WTC11 (cell line): ENCODE data around the gene NKAPL. TPM values are rescaled to one million over a fixed set of nuclear protein-coding genes. Genes with fewer than 3 reads are reported as not detected.

Source experiments
- ATAC-seq: fragments of 200-7000 bp; cut with Tn5 transposase; 2 replicates; pipeline ENCODE4 v1.10.0; 2021; ENCODE audit warnings: mild to moderate bottlenecking, moderate library complexity
- CTCF ChIA-PET: fragments of 300-600 bp; sonication (Branson Sonifier 250); formaldehyde crosslinking; loops from one replicate; lab custom pipeline; 2021; ENCODE audit warnings: antibody characterized with exemption; lab: Charles Lee
- POLR2A ChIA-PET: fragments of 350-600 bp; sonication (Branson Sonifier 250); formaldehyde crosslinking; loops from one replicate; lab custom pipeline; 2021; ENCODE audit warnings: antibody characterized with exemption; lab: Charles Lee
- DNase-seq: peaks from one replicate; pipeline ENCODE4 v3.0.0; 2021; ENCODE audit warnings: low spot score
- H3K27ac Mint-ChIP-seq: 2 replicates; pipeline ENCODE4 v1.8.0; 2021; ENCODE audit warnings: mixed read lengths
- H3K27me3 Mint-ChIP-seq: 2 replicates; pipeline ENCODE4 v1.8.0; 2021; ENCODE audit warnings: low read depth, mild to moderate bottlenecking, moderate library complexity, mixed read lengths
- H3K36me3 Mint-ChIP-seq: 2 replicates; pipeline ENCODE4 v1.8.0; 2021; ENCODE audit warnings: mixed read lengths
- H3K4me1 Mint-ChIP-seq: 2 replicates; pipeline ENCODE4 v1.8.0; 2022; ENCODE audit warnings: mixed read lengths
- H3K4me3 Mint-ChIP-seq: 2 replicates; pipeline ENCODE4 v1.8.0; 2021; ENCODE audit warnings: mild to moderate bottlenecking, moderate library complexity, mixed read lengths
- H3K9me3 Mint-ChIP-seq: 2 replicates; pipeline ENCODE4 v1.8.0; 2021; ENCODE audit warnings: mixed read lengths
- CBFB ChIP-seq: sonication (generic); formaldehyde crosslinking; IDR thresholded peaks from 2 replicates; pipeline ENCODE4 v1.8.1; 2022; ENCODE audit warnings: mild to moderate bottlenecking, low read depth, missing genetic modification reagents
- CDX4 ChIP-seq: fragments of 250-450 bp; sonication (Bioruptor Pico); IDR thresholded peaks from 2 replicates; pipeline ENCODE4 v1.9.0; 2021; ENCODE audit warnings: moderate library complexity, mild to moderate bottlenecking, inconsistent platforms, borderline replicate concordance
- CREM ChIP-seq: sonication (generic); formaldehyde crosslinking; IDR thresholded peaks from 2 replicates; pipeline ENCODE4 v1.8.1; 2022; ENCODE audit warnings: mild to moderate bottlenecking, missing genetic modification reagents, moderate library complexity
- ELF4 ChIP-seq: sonication (generic); formaldehyde crosslinking; IDR thresholded peaks from 2 replicates; pipeline ENCODE4 v1.8.1; 2022; ENCODE audit warnings: low read depth, mild to moderate bottlenecking, moderate library complexity, missing genetic modification reagents
- GRHL2 ChIP-seq: fragments of 250-450 bp; sonication (Bioruptor Pico); IDR thresholded peaks from 2 replicates; pipeline ENCODE4 v1.8.0; 2022; ENCODE audit warnings: mild to moderate bottlenecking, moderate library complexity; ENCODE audit not compliant: insufficient replicate concordance, severe bottlenecking
- HMGA2 ChIP-seq: fragments of 250-450 bp; sonication (Bioruptor Pico); IDR thresholded peaks from 2 replicates; pipeline ENCODE4 v1.4.0; 2021; ENCODE audit warnings: mild to moderate bottlenecking, moderate library complexity
- IRF2 ChIP-seq: sonication (generic); formaldehyde crosslinking; IDR thresholded peaks from 2 replicates; pipeline ENCODE4 v1.8.0; 2022; ENCODE audit warnings: low read depth, missing genetic modification reagents, borderline replicate concordance
- KAT7 ChIP-seq: sonication (generic); formaldehyde crosslinking; IDR thresholded peaks from 2 replicates; pipeline ENCODE4 v1.8.1; 2023; ENCODE audit warnings: missing genetic modification reagents, mild to moderate bottlenecking, borderline replicate concordance
- MXD4 ChIP-seq: fragments of 250-450 bp; sonication (Bioruptor Pico); IDR thresholded peaks from 2 replicates; pipeline ENCODE4 v1.8.0; 2021; ENCODE audit warnings: mild to moderate bottlenecking, moderate library complexity, borderline replicate concordance
- MYBL2 ChIP-seq: sonication (generic); formaldehyde crosslinking; IDR thresholded peaks from 2 replicates; pipeline ENCODE4 v1.8.1; 2023; ENCODE audit warnings: mild to moderate bottlenecking, moderate library complexity, missing genetic modification reagents
- NFE2L1 ChIP-seq: sonication (generic); formaldehyde crosslinking; IDR thresholded peaks from 2 replicates; pipeline ENCODE4 v1.8.1; 2023; ENCODE audit warnings: missing genetic modification reagents
- RELA ChIP-seq: sonication (generic); formaldehyde crosslinking; IDR thresholded peaks from 2 replicates; pipeline ENCODE4 v1.8.1; 2022; ENCODE audit warnings: missing genetic modification reagents, mild to moderate bottlenecking, borderline replicate concordance
- SP1 ChIP-seq: sonication (generic); formaldehyde crosslinking; conservative IDR thresholded peaks from 2 replicates; pipeline ENCODE4 v1.8.1; 2022; ENCODE audit warnings: missing genetic modification reagents
- ZBTB21 ChIP-seq: sonication (generic); formaldehyde crosslinking; IDR thresholded peaks from 2 replicates; pipeline ENCODE4 v1.8.1; 2023; ENCODE audit warnings: mild to moderate bottlenecking, missing genetic modification reagents, borderline replicate concordance
- ZNF219 ChIP-seq: sonication (generic); formaldehyde crosslinking; IDR thresholded peaks from 2 replicates; pipeline ENCODE4 v1.8.0; 2023; ENCODE audit warnings: missing genetic modification reagents, mild to moderate bottlenecking, borderline replicate concordance
- ZNF263 ChIP-seq: sonication (generic); formaldehyde crosslinking; IDR thresholded peaks from 2 replicates; pipeline ENCODE4 v1.8.1; 2022; ENCODE audit warnings: low read depth, mild to moderate bottlenecking, moderate library complexity, missing genetic modification reagents
- ZNF423 ChIP-seq: fragments of 250-450 bp; sonication (Bioruptor Pico); IDR thresholded peaks from 2 replicates; pipeline ENCODE4 v2.1.2; 2022; ENCODE audit warnings: mild to moderate bottlenecking, moderate library complexity
- ZSCAN18 ChIP-seq: fragments of 250-450 bp; sonication (Bioruptor Pico); IDR thresholded peaks from 2 replicates; pipeline ENCODE4 v2.1.2; 2022; ENCODE audit warnings: mild to moderate bottlenecking, moderate library complexity
- total RNA-seq: library from RNA; stranded (reverse); gene quantifications from 3 replicates; pipeline ENCODE4 v1.2.3, GENCODE V29; 2021
- TF ChIP-seq, protein P1 (sequence below): fragments of 200-600 bp; IDR thresholded peaks from 2 replicates; pipeline ENCODE4 v1.8.0; 2022; ENCODE audit warnings: antibody characterized with exemption
- TF ChIP-seq, protein P2 (sequence below): sonication (generic); formaldehyde crosslinking; IDR thresholded peaks from 2 replicates; pipeline ENCODE4 v1.8.0; 2022; ENCODE audit warnings: mild to moderate bottlenecking, missing genetic modification reagents
- TF ChIP-seq, protein P3 (sequence below): sonication (generic); formaldehyde crosslinking; conservative IDR thresholded peaks from 2 replicates; pipeline ENCODE4 v1.8.1; 2022; ENCODE audit warnings: mild to moderate bottlenecking, missing genetic modification reagents
- TF ChIP-seq, protein P4 (sequence below): sonication (generic); formaldehyde crosslinking; IDR thresholded peaks from 2 replicates; pipeline ENCODE4 v1.8.0; 2022; ENCODE audit warnings: mild to moderate bottlenecking, missing genetic modification reagents
- TF ChIP-seq, protein P5 (sequence below): sonication (generic); formaldehyde crosslinking; IDR thresholded peaks from 2 replicates; pipeline ENCODE4 v1.8.0; 2022; ENCODE audit warnings: mild to moderate bottlenecking, missing genetic modification reagents
- TF ChIP-seq, protein P6 (sequence below): fragments of 250-450 bp; sonication (Bioruptor Pico); IDR thresholded peaks from 2 replicates; pipeline ENCODE4 v1.9.0; 2021; ENCODE audit warnings: mild to moderate bottlenecking

NKAPL gene
- total RNA-seq, 1 experiment from 2014 or later: 0.26 TPM

- Mint-ChIP-seq H3K9me3 (no peaks in the 10 kb centered on the region), H3K4me1 (peaks cover 12% of the 10 kb centered on the region), H3K36me3 (0 out of 2 replicates have a peak, but pooled peaks cover 4% of the 10 kb centered on the region), H3K27me3 (peaks cover 33% of the 10 kb centered on the region), H3K4me3 (no peak overlapping the region), H3K27ac (no peak overlapping the region)
- no peak for ATAC-seq
- ChIA-PET POLR2A (no interaction called here), CTCF (interaction anchor here (1.5 kb wide), 1 partner anchor 102 kb away, joined by 4 read pairs; no protein-coding TSS in a partner anchor)
- no peak for DNase-seq
- TF ChIP-seq NFE2L1 (no peak), ZSCAN18 (no peak), ZNF263 (no peak), CREM (CRISPR knock-in tag) (no peak), IRF2 (CRISPR knock-in tag) (no peak)
- TF ChIP-seq, protein P1, sequence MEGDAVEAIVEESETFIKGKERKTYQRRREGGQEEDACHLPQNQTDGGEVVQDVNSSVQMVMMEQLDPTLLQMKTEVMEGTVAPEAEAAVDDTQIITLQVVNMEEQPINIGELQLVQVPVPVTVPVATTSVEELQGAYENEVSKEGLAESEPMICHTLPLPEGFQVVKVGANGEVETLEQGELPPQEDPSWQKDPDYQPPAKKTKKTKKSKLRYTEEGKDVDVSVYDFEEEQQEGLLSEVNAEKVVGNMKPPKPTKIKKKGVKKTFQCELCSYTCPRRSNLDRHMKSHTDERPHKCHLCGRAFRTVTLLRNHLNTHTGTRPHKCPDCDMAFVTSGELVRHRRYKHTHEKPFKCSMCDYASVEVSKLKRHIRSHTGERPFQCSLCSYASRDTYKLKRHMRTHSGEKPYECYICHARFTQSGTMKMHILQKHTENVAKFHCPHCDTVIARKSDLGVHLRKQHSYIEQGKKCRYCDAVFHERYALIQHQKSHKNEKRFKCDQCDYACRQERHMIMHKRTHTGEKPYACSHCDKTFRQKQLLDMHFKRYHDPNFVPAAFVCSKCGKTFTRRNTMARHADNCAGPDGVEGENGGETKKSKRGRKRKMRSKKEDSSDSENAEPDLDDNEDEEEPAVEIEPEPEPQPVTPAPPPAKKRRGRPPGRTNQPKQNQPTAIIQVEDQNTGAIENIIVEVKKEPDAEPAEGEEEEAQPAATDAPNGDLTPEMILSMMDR: no peak
Measured at GRCh38 chr6:28254121-28254519, 5.0 kb upstream of the NKAPL start.

- H3K9me3 Mint-ChIP-seq: no peaks in the 10 kb centered on the region
- POLR2A ChIA-PET: no interaction called here
- CTCF ChIA-PET: no interaction called here
- TF ChIP-seq KAT7 (CRISPR knock-in tag) (no peak), MXD4 (CRISPR knock-in tag) (no peak), ELF4 (CRISPR knock-in tag) (no peak), RELA (CRISPR knock-in tag) (no peak), ZNF423 (CRISPR knock-in tag) (no peak), CDX4 (CRISPR knock-in tag) (no peak), HMGA2 (CRISPR knock-in tag) (no peak), GRHL2 (CRISPR knock-in tag) (no peak), MYBL2 (CRISPR knock-in tag) (no peak), SP1 (no peak), CBFB (CRISPR knock-in tag) (no peak), ZNF219 (CRISPR knock-in tag) (no peak), ZBTB21 (no peak)
- TF ChIP-seq, protein P2, sequence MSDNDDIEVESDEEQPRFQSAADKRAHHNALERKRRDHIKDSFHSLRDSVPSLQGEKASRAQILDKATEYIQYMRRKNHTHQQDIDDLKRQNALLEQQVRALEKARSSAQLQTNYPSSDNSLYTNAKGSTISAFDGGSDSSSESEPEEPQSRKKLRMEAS (CRISPR knock-in tag): no peak
- TF ChIP-seq, protein P3, sequence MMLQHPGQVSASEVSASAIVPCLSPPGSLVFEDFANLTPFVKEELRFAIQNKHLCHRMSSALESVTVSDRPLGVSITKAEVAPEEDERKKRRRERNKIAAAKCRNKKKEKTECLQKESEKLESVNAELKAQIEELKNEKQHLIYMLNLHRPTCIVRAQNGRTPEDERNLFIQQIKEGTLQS (CRISPR knock-in tag): no peak
- TF ChIP-seq, protein P4, sequence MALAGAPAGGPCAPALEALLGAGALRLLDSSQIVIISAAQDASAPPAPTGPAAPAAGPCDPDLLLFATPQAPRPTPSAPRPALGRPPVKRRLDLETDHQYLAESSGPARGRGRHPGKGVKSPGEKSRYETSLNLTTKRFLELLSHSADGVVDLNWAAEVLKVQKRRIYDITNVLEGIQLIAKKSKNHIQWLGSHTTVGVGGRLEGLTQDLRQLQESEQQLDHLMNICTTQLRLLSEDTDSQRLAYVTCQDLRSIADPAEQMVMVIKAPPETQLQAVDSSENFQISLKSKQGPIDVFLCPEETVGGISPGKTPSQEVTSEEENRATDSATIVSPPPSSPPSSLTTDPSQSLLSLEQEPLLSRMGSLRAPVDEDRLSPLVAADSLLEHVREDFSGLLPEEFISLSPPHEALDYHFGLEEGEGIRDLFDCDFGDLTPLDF (CRISPR knock-in tag): no peak
- TF ChIP-seq, protein P5, sequence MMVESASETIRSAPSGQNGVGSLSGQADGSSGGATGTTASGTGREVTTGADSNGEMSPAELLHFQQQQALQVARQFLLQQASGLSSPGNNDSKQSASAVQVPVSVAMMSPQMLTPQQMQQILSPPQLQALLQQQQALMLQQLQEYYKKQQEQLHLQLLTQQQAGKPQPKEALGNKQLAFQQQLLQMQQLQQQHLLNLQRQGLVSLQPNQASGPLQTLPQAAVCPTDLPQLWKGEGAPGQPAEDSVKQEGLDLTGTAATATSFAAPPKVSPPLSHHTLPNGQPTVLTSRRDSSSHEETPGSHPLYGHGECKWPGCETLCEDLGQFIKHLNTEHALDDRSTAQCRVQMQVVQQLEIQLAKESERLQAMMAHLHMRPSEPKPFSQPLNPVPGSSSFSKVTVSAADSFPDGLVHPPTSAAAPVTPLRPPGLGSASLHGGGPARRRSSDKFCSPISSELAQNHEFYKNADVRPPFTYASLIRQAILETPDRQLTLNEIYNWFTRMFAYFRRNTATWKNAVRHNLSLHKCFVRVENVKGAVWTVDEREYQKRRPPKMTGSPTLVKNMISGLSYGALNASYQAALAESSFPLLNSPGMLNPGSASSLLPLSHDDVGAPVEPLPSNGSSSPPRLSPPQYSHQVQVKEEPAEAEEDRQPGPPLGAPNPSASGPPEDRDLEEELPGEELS: no peak
- TF ChIP-seq, protein P6, sequence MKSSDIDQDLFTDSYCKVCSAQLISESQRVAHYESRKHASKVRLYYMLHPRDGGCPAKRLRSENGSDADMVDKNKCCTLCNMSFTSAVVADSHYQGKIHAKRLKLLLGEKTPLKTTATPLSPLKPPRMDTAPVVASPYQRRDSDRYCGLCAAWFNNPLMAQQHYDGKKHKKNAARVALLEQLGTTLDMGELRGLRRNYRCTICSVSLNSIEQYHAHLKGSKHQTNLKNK (CRISPR knock-in tag): no peak
- TF ChIP-seq, all 79 proteins: peak for 0
- no peaks in the 10 kb centered on the region for H3K36me3 Mint-ChIP-seq
- H3K27me3 Mint-ChIP-seq: peaks cover 58% of the 10 kb centered on the region
- H3K4me1 Mint-ChIP-seq: peaks cover 7% of the 10 kb centered on the region
- DNase-seq (no peak), ATAC-seq (no peak)
- no peak overlapping the region for H3K4me3 Mint-ChIP-seq
- H3K27ac Mint-ChIP-seq: no peak overlapping the region
Measured at GRCh38 chr6:28257042-28257441, 2.1 kb upstream of the NKAPL start.
